ENCODE measurements around the gene OXSR1. TPM values are rescaled to one million over a fixed set of nuclear protein-coding genes. Genes with fewer than 3 reads are reported as not detected.

Gene OXSR1
- total RNA-seq, 6 experiments from 2014 or later, result 12.0 to 20.3 (median 15.2) TPM

DNA sequence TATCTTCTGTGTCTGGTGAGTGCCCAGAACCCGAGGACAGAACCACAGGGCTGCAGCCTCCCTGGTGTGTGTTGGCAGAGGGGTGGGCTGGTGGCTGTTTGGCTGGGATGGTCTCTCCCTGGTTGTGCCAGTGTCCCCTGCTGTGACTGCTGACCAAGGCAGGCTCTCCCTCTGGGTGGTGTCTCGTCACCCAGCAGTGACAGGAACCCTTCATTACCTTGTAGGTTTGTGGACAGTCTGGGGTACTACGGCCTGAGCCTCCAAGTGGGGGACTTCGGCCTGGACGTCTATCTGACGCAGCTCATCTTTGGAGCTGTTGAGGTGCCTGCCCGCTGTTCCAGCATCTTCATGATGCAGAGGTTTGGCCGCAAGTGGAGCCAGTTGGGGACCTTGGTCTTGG, 110.3 kb downstream of the OXSR1 start:
- H3K4me3 ChIP-seq, result no peak overlapping the region
- H3K36me3 ChIP-seq, result no peaks in the 10 kb centered on the region
- no peaks in the 10 kb centered on the region for H3K9me3 ChIP-seq
- ATAC-seq (no peak), DNase-seq (no peak)
- intact Hi-C loops (cut with DNase I), result no loop called here
- no peak overlapping the region for H3K27ac ChIP-seq
- WGBS (ENCODE audit: insufficient coverage, low coverage, low lambda C conversion rate, missing lambda C conversion rate), result 100% methylated on average over 2 of the region's 8 CpGs
- H3K4me1 ChIP-seq, result no peaks in the 10 kb centered on the region
- H3K27me3 ChIP-seq, result no peaks in the 10 kb centered on the region
- no peak for TF ChIP-seq CTCF (IDR thresholded peaks at IDR 0.05)
- no peak for TF ChIP-seq POLR2A (IDR thresholded peaks at IDR 0.05)

DNA sequence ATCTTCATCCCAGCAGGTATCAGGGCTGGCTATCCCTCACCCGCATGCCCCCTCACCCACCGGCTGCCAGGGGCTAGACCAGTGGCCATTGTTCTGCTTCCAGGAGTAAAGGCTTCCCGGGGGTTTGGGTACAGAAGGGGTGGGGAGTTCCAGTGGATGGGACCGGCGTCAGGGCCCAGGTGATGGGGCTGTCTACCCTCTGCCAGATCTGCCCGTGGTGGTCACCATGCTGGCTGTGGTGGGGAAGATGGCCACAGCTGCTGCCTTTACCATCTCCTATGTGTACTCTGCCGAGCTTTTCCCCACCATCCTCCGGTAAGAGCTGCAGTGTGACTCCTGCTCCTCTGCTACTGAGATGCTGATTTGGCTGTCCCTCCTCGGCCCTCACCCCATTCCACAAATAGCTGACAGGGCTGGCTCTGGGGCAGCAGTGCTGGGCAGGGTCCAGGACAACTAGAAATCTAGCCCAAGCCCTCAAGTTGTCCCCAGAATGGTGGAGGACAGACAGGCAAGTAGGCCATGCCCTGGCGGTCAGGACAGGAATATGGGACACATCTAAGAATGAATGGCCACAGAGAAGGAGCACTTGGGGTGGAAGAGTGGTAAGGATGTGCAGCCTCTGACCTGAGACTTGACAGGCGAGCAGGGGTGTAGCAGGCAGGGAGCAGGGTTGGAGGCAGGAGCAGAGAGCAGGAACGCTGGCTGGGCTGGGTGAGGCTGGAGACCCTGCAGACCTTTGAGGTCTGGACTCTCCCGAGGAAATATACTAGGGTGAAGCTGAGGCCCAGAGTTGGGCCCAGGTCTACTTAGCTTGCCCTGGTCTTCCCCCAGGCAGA, 111.0 kb downstream of the OXSR1 start:
- DNase-seq (no peak), ATAC-seq (no peak)
- no peak overlapping the region for H3K27ac ChIP-seq
- H3K36me3 ChIP-seq, result no peaks in the 10 kb centered on the region
- H3K4me3 ChIP-seq, result no peak overlapping the region
- H3K4me1 ChIP-seq, result no peaks in the 10 kb centered on the region
- WGBS (ENCODE audit: insufficient coverage, low coverage, low lambda C conversion rate, missing lambda C conversion rate), result 100% methylated on average over 8 of the region's 13 CpGs
- no peaks in the 10 kb centered on the region for H3K27me3 ChIP-seq
- TF ChIP-seq CTCF (IDR thresholded peaks at IDR 0.05), result no peak
- intact Hi-C loops (cut with DNase I), result no loop called here
- no peaks in the 10 kb centered on the region for H3K9me3 ChIP-seq

DNA sequence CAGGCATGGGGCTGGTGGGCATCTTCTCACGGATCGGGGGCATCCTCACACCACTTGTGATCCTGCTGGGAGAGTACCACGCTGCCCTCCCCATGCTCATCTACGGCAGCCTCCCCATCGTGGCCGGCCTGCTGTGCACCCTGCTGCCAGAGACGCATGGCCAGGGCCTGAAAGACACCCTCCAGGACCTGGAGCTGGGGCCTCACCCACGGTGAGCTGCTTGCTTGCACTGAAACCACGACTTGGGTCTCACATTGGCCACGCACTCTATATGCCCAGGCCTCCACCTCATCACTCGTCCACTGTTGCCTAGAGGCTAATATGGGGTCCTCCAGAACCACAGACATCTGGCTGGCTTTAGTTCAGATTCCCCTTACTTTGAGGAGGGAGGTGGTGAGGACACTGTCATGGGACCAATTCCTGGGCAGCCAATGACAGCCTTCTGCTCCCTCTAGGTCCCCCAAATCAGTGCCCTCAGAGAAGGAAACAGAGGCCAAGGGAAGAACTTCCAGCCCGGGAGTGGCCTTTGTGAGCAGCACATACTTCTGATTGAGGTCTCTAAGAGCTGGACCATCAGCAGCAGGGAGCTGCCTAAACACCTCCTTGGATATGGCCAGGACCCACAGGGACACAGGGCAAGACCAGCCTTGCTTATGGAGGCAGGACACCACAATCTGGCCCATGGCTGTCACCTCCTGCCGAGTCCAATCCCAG, 111.7 kb downstream of the OXSR1 start:
- intact Hi-C loops (cut with DNase I), result no loop called here
- 90% methylated on average over 4 of the region's 13 CpGs for WGBS (ENCODE audit: insufficient coverage, low coverage, low lambda C conversion rate, missing lambda C conversion rate)
- H3K4me1 ChIP-seq, result no peaks in the 10 kb centered on the region
- ATAC-seq (no peak), DNase-seq (no peak)
- no peaks in the 10 kb centered on the region for H3K27me3 ChIP-seq
- H3K27ac ChIP-seq, result no peak overlapping the region
- H3K4me3 ChIP-seq, result no peak overlapping the region
- no peaks in the 10 kb centered on the region for H3K36me3 ChIP-seq
- no peaks in the 10 kb centered on the region for H3K9me3 ChIP-seq
- TF ChIP-seq POLR2A (IDR thresholded peaks at IDR 0.05) (no peak), CTCF (IDR thresholded peaks at IDR 0.05) (no peak)

DNA sequence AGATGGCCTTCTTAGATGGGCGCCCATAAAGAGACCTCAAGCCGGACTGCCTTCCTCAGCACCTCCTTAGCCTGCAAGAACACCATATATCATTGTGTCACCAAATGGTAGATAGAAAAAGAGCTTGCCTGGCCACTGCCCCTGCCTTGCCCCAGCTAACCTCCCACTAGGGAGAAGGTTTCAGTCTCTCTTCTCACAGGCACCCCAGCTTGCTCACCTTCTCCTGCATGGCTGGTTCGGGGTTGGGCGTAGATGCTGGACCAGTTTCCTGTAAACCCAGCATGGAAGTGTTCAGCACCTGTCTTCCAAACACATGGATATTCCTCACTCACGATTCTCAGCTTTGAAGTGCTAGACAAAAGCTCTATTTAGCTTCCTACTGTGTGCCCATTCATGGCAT, 113.5 kb downstream of the OXSR1 start:
- no peak for TF ChIP-seq CTCF (IDR thresholded peaks at IDR 0.05)
- no peak for TF ChIP-seq POLR2A (IDR thresholded peaks at IDR 0.05)
- WGBS (ENCODE audit: insufficient coverage, low coverage, low lambda C conversion rate, missing lambda C conversion rate), result 96% methylated on average over 4 of the region's 5 CpGs

More for the DNA sequence above, 113.5 kb downstream of the OXSR1 start:
- ATAC-seq, result no peak
- Histone ChIP-seq H3K36me3 (no peaks in the 10 kb centered on the region), H3K9me3 (no peaks in the 10 kb centered on the region), H3K4me1 (no peaks in the 10 kb centered on the region), H3K4me3 (no peak overlapping the region), H3K27ac (no peak overlapping the region), H3K27me3 (no peaks in the 10 kb centered on the region)
- intact Hi-C loops (cut with DNase I), result no loop called here
- DNase-seq, result no peak
